Loucy (cell line): ENCODE measurements around the gene HAP1.

Source experiments
- H2AFZ ChIP-seq: fragments of 200-600 bp; sonication (generic); 2 replicates; pipeline ENCODE4 v1.6.0; 2016; ENCODE audit warnings: antibody characterized with exemption, mild to moderate bottlenecking, low read length, moderate library complexity
- H3F3A ChIP-seq: fragments of 200-600 bp; 2 replicates; pipeline ENCODE4 v1.6.0; 2016; ENCODE audit warnings: antibody characterized with exemption, low read depth, mild to moderate bottlenecking
- H3K27me3 ChIP-seq: fragments of 200-600 bp; sonication (generic); 2 replicates; pipeline ENCODE4 v1.6.1; 2014; ENCODE audit warnings: low read length, mild to moderate bottlenecking; ENCODE audit not compliant: insufficient read depth, poor library complexity, severe bottlenecking
- H3K36me3 ChIP-seq: fragments of 200-600 bp; sonication (generic); 2 replicates; pipeline ENCODE4 v1.6.1; 2016; ENCODE audit warnings: low read length; ENCODE audit not compliant: insufficient read depth
- H3K4me1 ChIP-seq: fragments of 200-600 bp; sonication (generic); 2 replicates; pipeline ENCODE4 v1.5.1; 2014; ENCODE audit warnings: low read length, mild to moderate bottlenecking; ENCODE audit not compliant: insufficient read depth, poor library complexity, severe bottlenecking
- H3K4me2 ChIP-seq: fragments of 200-600 bp; sonication (generic); 2 replicates; pipeline ENCODE4 v1.6.0; 2014; ENCODE audit warnings: antibody characterized with exemption, low read length, low read depth, mild to moderate bottlenecking; ENCODE audit not compliant: poor library complexity, severe bottlenecking
- H3K4me3 ChIP-seq: fragments of 200-600 bp; sonication (generic); 2 replicates; pipeline ENCODE4 v1.5.1; 2014; ENCODE audit warnings: low read length, mild to moderate bottlenecking, mixed read lengths; ENCODE audit not compliant: poor library complexity, severe bottlenecking
- H3K79me2 ChIP-seq: fragments of 200-600 bp; sonication (generic); 2 replicates; pipeline ENCODE4 v1.6.1; 2014; ENCODE audit warnings: low read length; ENCODE audit not compliant: insufficient read depth
- H3K9ac ChIP-seq: fragments of 200-600 bp; sonication (generic); 2 replicates; pipeline ENCODE4 v1.6.0; 2014; ENCODE audit warnings: mild to moderate bottlenecking, low read depth, low read length, moderate library complexity; ENCODE audit not compliant: poor library complexity, severe bottlenecking
- H3K9me2 ChIP-seq: fragments of 200-600 bp; sonication (generic); replicated peaks from 2 replicates; pipeline ENCODE4 v1.6.1; 2016; ENCODE audit warnings: low read depth, low read length, mixed read lengths
- H3K9me3 ChIP-seq: fragments of 200-600 bp; sonication (generic); 2 replicates; pipeline ENCODE4 v1.6.1; 2014; ENCODE audit warnings: mild to moderate bottlenecking, antibody characterized with exemption, low read length, low read depth; ENCODE audit not compliant: insufficient read depth
- H4K20me1 ChIP-seq: fragments of 200-600 bp; sonication (generic); 2 replicates; pipeline ENCODE4 v1.6.0; 2014; ENCODE audit warnings: antibody characterized with exemption, low read length, mild to moderate bottlenecking; ENCODE audit not compliant: insufficient read depth, poor library complexity, severe bottlenecking
- CTCF ChIP-seq: fragments of 200-600 bp; sonication (generic); conservative IDR thresholded peaks from 2 replicates; pipeline ENCODE4 v1.5.1; 2014; ENCODE audit warnings: mild to moderate bottlenecking, antibody characterized with exemption, low read length
- EZH2phosphoT487 ChIP-seq: fragments of 200-600 bp; IDR thresholded peaks from 2 replicates; pipeline ENCODE4 v1.6.1; 2018; ENCODE audit warnings: antibody characterized with exemption, mild to moderate bottlenecking, moderate library complexity, borderline replicate concordance

The HAP1 gene

GRCh38 chr17:41692722-41693521 lies 41.5 kb downstream of the HAP1 start:
- Histone ChIP-seq H3K4me1 (peaks cover 23% of the 10 kb centered on the region), H3K4me3 (no peak overlapping the region), H3K9ac (no peak overlapping the region), H3F3A (peaks cover 3% of the 10 kb centered on the region; the same call in 1 of the 2 replicates), H3K9me3 (no peaks in the 10 kb centered on the region), H3K36me3 (peaks cover 55% of the 10 kb centered on the region), H4K20me1 (peaks cover 38% of the 10 kb centered on the region), H2AFZ (no peak overlapping the region), H3K9me2 (no peaks in the 10 kb centered on the region), H3K4me2 (no peak overlapping the region), H3K27me3 (peaks cover 7% of the 10 kb centered on the region), H3K79me2 (peaks cover 43% of the 10 kb centered on the region)
- no peak for TF ChIP-seq EZH2phosphoT487
- TF ChIP-seq CTCF: no peak

- H3K9me3 ChIP-seq: no peaks in the 10 kb centered on the region
- peak overlapping the region; percentile 93 for H3K4me3 ChIP-seq
- peak overlapping the region; percentile 98 for H3K9ac ChIP-seq
- H3K27me3 ChIP-seq: peaks cover 7% of the 10 kb centered on the region
- TF ChIP-seq EZH2phosphoT487 (no peak), CTCF (no peak)
- H3K4me1 ChIP-seq: peaks cover 28% of the 10 kb centered on the region
- no peak overlapping the region for H2AFZ ChIP-seq
- no peaks in the 10 kb centered on the region for H3K9me2 ChIP-seq
- H3K4me2 ChIP-seq: peak overlapping the region; percentile 95
- H4K20me1 ChIP-seq: peaks cover 38% of the 10 kb centered on the region
- H3K36me3 ChIP-seq: peaks cover 55% of the 10 kb centered on the region
- H3F3A ChIP-seq: peaks cover 3% of the 10 kb centered on the region; the same call in 1 of the 2 replicates
- H3K79me2 ChIP-seq: peaks cover 43% of the 10 kb centered on the region
These were observed 43.2 kb downstream of the HAP1 start for GRCh38 chr17:41691031-41691777.

- Histone ChIP-seq H3K79me2 (peaks cover 43% of the 10 kb centered on the region), H3K9ac (peak overlapping the region; percentile 98), H2AFZ (no peak overlapping the region), H3K27me3 (peaks cover 7% of the 10 kb centered on the region), H4K20me1 (peaks cover 38% of the 10 kb centered on the region), H3K4me1 (peaks cover 28% of the 10 kb centered on the region), H3K9me2 (no peaks in the 10 kb centered on the region), H3F3A (peaks cover 3% of the 10 kb centered on the region; the same call in 1 of the 2 replicates), H3K9me3 (no peaks in the 10 kb centered on the region), H3K4me3 (peak overlapping the region; percentile 93), H3K4me2 (peak overlapping the region; percentile 95), H3K36me3 (peaks cover 55% of the 10 kb centered on the region)
- TF ChIP-seq CTCF (no peak), EZH2phosphoT487 (no peak)
These were observed 43.9 kb downstream of the HAP1 start for GRCh38 chr17:41690497-41690896.
